ENCODE data around the gene RGS3.

RGS3 gene

DNA sequence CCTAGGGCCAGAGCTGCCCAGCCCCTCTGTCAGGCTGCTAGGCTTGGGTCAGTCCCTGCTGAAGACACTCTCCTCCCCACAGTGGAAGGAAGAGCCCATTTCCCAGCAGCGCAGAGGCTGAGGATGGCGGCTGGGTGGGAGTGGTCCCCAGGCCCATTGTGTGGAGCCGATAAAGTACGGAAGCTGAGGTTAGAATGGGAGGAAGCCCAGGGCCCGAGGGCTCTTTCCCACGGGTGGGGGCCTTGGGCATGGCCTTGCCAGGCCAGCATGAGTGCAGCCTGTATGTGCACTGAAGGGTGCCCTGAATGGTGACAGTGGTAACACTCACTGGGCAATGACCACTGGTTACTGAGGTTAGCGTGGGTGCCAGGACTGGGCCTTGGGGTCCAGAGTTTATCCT is 125.9 kb downstream of the RGS3 start:
- H3K27me3 ChIP-seq (ENCODE audit: low read depth), result no peaks in the 10 kb centered on the region
- no peaks in the 10 kb centered on the region for H3K9me3 ChIP-seq
- in situ Hi-C loops (cut with MboI; ENCODE audit: low sequenced_read_pairs), result loop anchor here (10.0 kb wide), 1 partner anchor 315 kb away; the partner anchor contains the start of genes CDC26 and PRPF4
- H3K4me3 ChIP-seq, result no peak overlapping the region
- DNase-seq (ENCODE audit: low spot score in 2 of 2), result no peak
- H3K4me1 ChIP-seq, result peaks cover 11% of the 10 kb centered on the region
- no peaks in the 10 kb centered on the region for H3K36me3 ChIP-seq (replicated peaks)

DNA sequence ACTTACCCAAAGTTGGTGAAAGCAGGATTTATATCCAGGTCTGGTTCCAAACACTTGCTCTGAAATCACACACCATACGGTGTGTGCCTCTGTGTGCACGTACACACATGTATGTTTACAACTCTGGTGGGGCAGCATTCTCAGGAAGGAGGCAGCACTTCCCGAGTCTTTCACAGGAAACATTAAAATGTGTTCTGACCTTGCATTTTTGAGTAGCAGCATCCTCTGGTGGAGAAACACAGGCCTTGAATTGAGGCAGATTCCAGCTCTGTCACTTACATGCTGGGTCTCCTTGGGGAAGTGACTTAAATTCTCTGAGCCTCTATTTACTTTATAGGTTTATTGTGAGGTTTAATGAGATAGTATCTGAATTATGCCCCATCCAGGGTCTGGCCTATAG is 126.4 kb downstream of the RGS3 start:
- no peaks in the 10 kb centered on the region for H3K27me3 ChIP-seq (ENCODE audit: low read depth)
- H3K4me1 ChIP-seq, result peaks cover 11% of the 10 kb centered on the region
- no peak for DNase-seq (ENCODE audit: low spot score in 2 of 2)
- in situ Hi-C loops (cut with MboI; ENCODE audit: low sequenced_read_pairs), result loop anchor here (5.0 to 10.0 kb wide), 2 partner anchors 67 to 315 kb away; partner anchors contain the start of genes CDC26 and PRPF4
- no peaks in the 10 kb centered on the region for H3K36me3 ChIP-seq (replicated peaks)
- no peaks in the 10 kb centered on the region for H3K9me3 ChIP-seq
- no peak overlapping the region for H3K4me3 ChIP-seq

DNA sequence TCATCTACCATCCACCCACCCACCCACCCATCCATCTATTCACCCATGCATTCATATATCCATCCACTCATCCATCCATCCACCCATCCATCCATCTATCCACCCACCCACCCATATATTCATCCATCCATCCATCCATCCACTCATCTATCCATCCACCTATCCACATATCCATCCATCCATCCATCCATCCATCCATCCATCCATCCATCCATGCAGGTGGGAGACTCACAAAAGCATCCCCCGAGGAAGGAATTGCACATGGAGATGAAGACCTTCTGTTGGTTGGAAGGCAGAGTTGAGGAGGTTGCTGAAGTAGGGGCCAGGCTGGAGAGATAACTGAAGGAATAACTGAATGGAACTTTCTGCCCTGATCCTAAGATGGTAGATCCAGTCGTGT is 126.9 kb downstream of the RGS3 start:
- Histone ChIP-seq H3K4me1 (peaks cover 11% of the 10 kb centered on the region), H3K36me3 (replicated peaks) (no peaks in the 10 kb centered on the region), H3K27me3 (ENCODE audit: low read depth) (no peaks in the 10 kb centered on the region), H3K9me3 (no peaks in the 10 kb centered on the region), H3K4me3 (no peak overlapping the region)
- in situ Hi-C loops (cut with MboI; ENCODE audit: low sequenced_read_pairs), result loop anchor here (5.0 kb wide), 1 partner anchor 67 kb away; no protein-coding TSS in a partner anchor
- DNase-seq (ENCODE audit: low spot score in 2 of 2), result no peak

DNA sequence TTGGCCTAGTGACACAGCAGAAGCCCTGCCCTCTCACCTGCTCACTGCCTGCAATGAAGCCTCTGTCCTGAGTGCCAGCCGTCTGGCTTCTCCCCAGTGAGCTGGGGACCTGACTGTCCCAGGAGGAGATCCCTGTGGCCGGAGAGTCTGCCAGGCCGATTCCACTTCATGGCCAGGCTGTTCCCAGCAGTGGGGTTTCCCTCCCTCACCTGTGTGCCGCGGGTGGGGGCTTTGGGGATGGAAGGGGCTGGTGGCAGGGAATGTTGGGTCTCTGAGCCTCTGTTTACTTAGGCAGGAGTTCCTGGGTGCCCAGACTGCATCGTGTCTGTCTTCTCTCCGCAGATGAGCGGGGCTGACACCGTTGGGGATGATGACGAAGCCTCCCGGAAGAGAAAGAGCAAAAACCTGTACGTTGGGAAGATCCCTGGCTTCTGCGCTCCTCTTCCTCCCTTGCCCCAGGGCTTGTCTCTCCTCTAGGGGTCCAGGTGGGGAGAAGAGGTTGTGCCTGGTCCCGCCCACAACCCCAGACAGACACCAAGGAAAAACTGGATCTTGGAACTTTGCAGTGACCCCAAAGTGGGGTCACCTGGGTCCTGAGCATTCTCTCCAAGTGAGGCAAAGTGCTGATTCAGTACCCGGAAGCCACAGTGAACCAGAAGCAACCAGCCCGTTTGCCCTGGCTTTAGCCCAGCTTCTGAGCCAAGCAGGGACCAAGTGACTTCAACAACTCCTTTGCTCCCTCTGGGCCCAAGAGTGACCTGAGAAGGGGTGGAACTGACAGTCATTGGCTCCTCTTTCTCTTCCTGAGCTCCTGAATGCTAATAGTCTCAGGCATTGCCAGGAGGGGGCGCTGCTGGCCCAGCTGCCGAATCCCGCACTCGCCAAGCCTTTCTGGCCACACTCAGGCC is 127.7 kb downstream of the RGS3 start:
- no peak overlapping the region for H3K4me3 ChIP-seq
- H3K9me3 ChIP-seq, result no peaks in the 10 kb centered on the region
- in situ Hi-C loops (cut with MboI; ENCODE audit: low sequenced_read_pairs), result loop anchor here (5.0 kb wide), 1 partner anchor 66 kb away; no protein-coding TSS in a partner anchor
- no peaks in the 10 kb centered on the region for H3K36me3 ChIP-seq (replicated peaks)
- H3K27me3 ChIP-seq (ENCODE audit: low read depth), result no peaks in the 10 kb centered on the region
- peak; percentile 79 to 87 for DNase-seq (ENCODE audit: low spot score in 2 of 2)
- peaks cover 11% of the 10 kb centered on the region for H3K4me1 ChIP-seq

DNA sequence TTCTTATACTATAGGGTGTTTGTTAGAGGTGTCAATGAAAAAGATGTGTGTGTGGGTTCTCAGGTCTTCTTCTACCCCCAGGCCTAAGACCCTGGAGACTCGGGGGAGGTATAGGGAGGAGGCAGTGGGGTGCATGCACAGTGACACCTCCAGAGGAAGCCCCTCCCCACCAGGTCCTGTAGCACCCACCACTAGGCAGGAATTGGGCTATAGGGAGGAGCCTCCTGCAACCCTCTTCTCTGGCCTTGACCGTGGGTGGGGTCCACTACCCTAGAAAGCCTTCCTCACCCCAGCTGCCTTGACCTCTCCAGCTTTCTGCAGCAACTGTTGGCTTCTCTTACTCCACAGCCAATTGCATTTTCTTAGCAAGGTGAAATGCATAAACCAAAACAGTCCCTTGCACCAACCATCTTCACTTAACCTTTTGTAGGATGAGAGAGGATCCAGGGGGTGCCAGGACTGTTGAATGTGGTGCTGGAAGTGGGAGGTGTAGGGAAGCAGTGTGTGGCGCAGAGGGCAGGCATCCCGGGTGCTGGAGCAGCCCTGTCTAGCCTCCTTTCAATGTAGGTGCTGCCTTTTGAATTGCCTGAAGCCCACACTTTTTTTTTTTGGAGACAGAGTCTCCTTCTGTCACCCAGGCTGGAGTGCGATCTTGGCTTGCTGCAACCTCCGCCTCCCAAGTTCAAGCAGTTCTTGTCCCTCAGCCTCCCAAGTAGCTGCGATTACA is 128.5 kb downstream of the RGS3 start:
- H3K9me3 ChIP-seq, result no peaks in the 10 kb centered on the region
- in situ Hi-C loops (cut with MboI; ENCODE audit: low sequenced_read_pairs), result loop anchor here (5.0 kb wide), 1 partner anchor 65 kb away; no protein-coding TSS in a partner anchor
- H3K4me3 ChIP-seq, result no peak overlapping the region
- no peaks in the 10 kb centered on the region; the same call in 1 of the 2 replicates for H3K36me3 ChIP-seq (replicated peaks)
- H3K27me3 ChIP-seq (ENCODE audit: low read depth), result no peaks in the 10 kb centered on the region
- no peak for DNase-seq (ENCODE audit: low spot score in 2 of 2)
- H3K4me1 ChIP-seq, result peaks cover 11% of the 10 kb centered on the region

DNA sequence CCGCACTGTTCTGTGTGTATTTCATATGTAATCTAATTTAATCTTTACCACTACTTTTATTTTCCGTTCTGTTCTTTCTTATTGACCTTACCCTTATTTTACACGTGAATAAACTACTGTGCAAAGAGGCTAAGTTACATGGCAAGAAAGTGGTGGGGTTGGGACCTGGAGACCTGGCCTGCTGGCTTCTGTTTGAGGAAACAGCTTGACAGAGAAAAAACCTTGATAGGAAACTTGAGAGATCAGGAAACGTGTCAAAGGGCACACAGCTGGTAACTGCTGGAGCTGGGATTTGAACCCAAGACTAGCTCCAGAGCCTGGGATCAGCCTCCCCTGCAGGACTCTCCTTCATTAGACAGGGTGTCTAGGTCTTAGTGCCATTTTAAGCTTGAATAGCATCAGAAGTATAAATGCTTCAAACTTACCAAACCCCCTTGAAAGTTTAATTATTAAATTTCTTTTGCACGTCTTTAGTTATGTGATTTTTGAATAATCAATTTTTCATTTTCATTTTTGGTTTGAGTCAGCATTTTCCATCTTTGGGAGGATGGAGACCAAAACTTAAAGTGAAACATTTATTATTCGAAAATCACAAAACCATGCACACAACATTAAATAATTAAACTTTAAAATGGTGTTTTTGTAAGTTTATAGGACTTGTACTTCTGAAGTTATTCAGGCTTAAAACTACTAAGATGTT is 129.5 kb downstream of the RGS3 start:
- Histone ChIP-seq H3K27me3 (ENCODE audit: low read depth) (no peaks in the 10 kb centered on the region), H3K4me1 (peaks cover 11% of the 10 kb centered on the region), H3K4me3 (no peak overlapping the region), H3K9me3 (no peaks in the 10 kb centered on the region), H3K36me3 (replicated peaks) (no peaks in the 10 kb centered on the region; the same call in 1 of the 2 replicates)
- no peak for DNase-seq (ENCODE audit: low spot score in 2 of 2)
- in situ Hi-C loops (cut with MboI; ENCODE audit: low sequenced_read_pairs), result loop anchor here (5.0 kb wide), 1 partner anchor 64 kb away; no protein-coding TSS in a partner anchor

DNA sequence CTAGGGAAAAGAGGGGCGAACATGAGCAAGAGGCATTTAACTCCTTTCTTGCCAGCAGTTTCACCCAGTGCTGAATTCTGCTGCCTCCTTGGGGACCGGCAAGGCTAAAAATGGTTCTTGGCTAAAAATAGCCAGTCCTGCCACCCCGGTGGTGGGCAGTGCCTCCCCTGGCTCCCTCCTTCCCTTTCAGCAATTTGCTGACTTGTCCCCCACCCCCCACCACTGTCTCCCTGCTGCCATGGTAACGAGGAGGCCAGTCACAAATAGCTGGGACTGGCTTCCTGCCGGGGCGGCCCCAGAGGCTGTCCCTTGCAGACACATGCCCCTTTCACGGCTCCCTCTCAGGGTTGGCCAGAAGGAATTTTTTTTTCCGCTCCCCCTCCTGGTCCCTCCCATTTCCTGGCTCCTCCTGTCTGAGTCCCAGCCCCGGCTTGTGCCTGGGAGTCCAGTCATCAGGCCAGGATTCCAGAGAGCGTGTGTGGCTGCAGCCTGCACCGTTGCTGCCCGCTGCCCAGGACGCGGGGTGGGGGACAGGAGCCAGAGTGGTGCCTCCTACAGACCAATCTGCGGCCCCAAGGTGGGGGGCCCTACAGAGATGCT is 130.3 kb downstream of the RGS3 start:
- Histone ChIP-seq H3K9me3 (no peaks in the 10 kb centered on the region), H3K4me3 (peak overlapping the region; percentile 26), H3K27me3 (ENCODE audit: low read depth) (no peaks in the 10 kb centered on the region), H3K4me1 (peaks cover 11% of the 10 kb centered on the region), H3K36me3 (replicated peaks) (no peaks in the 10 kb centered on the region; the same call in 1 of the 2 replicates)
- DNase-seq (ENCODE audit: low spot score in 2 of 2), result peak; percentile 92 to 94
- in situ Hi-C loops (cut with MboI; ENCODE audit: low sequenced_read_pairs), result loop anchor here (5.0 kb wide), 1 partner anchor 64 kb away; no protein-coding TSS in a partner anchor

DNA sequence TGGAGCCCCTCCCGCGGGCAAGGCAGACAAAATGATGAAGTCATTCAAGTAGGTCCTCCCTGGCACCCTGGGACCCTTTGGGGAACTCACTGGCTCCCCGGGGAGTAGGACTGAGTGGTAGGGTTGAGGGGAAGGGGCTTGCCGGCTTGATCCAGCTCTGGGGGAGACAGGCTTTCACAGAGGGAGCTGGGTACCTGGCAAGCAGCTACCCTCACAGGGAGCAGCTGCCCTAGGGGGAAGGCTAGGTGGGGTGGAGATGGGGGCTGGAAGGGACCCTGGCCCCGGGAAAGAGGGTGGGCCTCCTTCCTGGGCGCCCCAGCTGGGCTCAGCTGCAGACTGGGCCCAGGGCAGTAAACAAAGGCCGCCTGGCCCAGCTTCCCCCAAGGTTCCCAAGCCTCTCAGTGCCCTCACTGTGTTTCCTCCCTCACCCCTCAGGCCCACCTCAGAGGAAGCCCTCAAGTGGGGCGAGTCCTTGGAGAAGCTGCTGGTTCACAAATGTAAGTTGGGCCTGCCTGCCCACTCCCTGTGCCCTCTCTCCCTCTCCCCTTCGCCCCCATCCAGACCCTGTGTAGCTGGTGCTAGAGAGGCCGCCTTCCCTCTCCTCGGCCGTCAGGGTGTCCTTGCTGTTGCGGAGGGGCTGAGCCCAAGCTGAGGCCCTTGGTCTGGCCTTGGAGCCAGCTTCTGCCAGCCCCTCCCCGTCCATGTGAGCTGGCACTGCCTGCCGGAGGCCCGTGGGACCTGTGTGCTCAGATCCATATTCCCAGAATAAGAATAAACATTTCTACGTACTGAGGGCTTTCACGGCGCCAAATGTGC is 131.2 kb downstream of the RGS3 start:
- in situ Hi-C loops (cut with MboI; ENCODE audit: low sequenced_read_pairs), result loop anchor here (5.0 kb wide), 1 partner anchor 63 kb away; no protein-coding TSS in a partner anchor
- no peaks in the 10 kb centered on the region; the same call in 1 of the 2 replicates for H3K36me3 ChIP-seq (replicated peaks)
- peak overlapping the region; percentile 26 for H3K4me3 ChIP-seq
- H3K9me3 ChIP-seq, result no peaks in the 10 kb centered on the region
- no peak for DNase-seq (ENCODE audit: low spot score in 2 of 2)
- peaks cover 11% of the 10 kb centered on the region for H3K4me1 ChIP-seq
- H3K27me3 ChIP-seq (ENCODE audit: low read depth), result no peaks in the 10 kb centered on the region

DNA sequence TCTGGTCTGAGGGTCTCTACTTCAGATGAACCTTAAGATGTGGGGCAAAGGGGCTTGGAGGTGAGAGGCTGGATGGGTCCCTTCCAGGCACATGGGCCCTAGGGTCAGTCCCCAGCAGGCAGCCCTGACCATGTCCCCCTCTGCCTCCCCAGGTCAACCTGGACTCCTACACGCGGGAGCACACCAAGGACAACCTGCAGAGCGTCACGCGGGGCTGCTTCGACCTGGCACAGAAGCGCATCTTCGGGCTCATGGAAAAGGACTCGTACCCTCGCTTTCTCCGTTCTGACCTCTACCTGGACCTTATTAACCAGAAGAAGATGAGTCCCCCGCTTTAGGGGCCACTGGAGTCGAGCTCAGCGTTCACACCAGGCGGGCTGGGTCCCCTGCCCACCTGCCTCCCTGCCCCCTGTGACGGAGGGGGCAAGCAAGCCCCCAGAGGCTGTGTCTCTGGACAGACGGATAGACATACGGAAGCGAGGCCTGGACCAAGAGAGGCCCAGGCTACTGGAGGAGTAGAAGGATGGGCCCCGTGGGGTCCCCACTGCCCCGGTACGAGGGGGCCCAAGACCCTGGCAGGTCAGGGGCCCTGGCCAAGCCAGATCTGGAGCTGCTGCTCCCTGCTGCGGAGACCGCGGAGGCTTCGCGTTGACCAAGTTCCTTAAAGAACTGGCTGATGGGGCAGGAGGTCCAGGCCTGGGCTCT is 133.2 kb downstream of the RGS3 start:
- H3K4me1 ChIP-seq, result peaks cover 11% of the 10 kb centered on the region
- no peak for DNase-seq (ENCODE audit: low spot score in 2 of 2)
- H3K36me3 ChIP-seq (replicated peaks), result no peaks in the 10 kb centered on the region; the same call in 1 of the 2 replicates
- no peaks in the 10 kb centered on the region for H3K9me3 ChIP-seq
- in situ Hi-C loops (cut with MboI; ENCODE audit: low sequenced_read_pairs), result no loop called here
- H3K27me3 ChIP-seq (ENCODE audit: low read depth), result no peaks in the 10 kb centered on the region
- H3K4me3 ChIP-seq, result no peak overlapping the region

DNA sequence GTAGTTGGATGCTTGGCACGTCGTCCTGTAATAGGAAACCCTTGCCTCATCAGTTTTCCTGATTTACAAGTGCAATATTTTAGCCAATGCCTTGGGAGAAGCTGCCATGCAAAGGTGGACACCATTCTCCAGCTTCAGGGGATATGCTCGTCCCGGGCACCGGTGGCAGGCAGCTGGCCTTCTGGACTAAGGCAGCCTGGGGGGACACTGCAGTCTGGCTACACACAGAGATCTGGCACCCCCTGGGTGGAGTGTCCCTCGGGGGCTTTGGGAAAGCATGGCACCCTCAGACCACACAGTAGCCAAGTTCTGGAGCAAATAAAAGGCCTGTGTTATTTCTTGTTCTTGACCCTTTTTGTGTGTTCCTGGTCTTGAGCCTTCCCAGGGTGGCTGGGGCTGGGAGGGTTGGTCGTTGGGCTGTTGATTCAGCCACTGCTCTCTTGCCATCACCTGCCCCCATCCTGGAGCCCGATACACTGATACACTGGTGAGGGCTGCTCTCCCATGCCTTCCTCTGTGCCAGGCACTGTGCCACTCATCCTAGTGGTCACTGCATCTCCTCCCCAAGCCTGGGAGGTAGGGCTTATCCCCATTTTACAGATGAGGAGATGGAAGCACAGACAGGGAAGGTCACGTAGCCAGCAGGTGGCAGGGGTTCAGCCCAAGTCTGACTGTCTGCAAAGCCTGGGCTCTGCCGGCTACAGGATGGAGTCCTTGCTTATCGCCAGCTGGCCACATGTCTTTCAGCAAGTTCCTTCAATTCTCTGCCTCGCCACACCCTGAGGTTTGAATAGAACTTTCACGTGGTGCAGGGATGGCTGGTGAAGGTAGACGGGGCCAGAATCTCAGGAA is 134.1 kb downstream of the RGS3 start:
- in situ Hi-C loops (cut with MboI; ENCODE audit: low sequenced_read_pairs), result no loop called here

DNA sequence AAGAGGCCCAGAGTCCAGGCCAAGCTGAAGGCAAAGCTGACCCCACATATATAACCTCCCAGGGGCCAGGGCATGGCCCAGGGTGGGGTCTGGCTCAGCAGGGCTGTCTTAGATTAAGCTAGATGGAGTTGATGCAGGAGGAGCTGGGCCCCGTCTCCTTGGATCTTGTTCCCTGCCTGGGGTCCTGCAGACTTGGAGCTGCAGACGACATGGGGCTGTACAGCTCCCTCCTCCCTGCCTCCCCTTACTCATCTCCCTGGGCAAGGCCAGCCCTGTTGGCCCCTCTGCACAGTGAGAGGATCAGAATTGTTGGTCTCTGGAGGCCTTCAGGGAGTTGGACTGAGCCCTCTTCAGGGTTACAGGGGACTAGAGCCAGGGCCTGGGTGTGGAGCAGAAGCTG is 134.9 kb downstream of the RGS3 start:
- Histone ChIP-seq H3K36me3 (replicated peaks) (no peaks in the 10 kb centered on the region; the same call in 1 of the 2 replicates), H3K27me3 (ENCODE audit: low read depth) (no peaks in the 10 kb centered on the region), H3K4me3 (no peak overlapping the region), H3K9me3 (no peaks in the 10 kb centered on the region), H3K4me1 (peaks cover 7% of the 10 kb centered on the region)
- in situ Hi-C loops (cut with MboI; ENCODE audit: low sequenced_read_pairs), result no loop called here
- no peak for DNase-seq (ENCODE audit: low spot score in 2 of 2)

More for the DNA sequence above, 134.1 kb downstream of the RGS3 start:
- Histone ChIP-seq H3K36me3 (replicated peaks) (no peaks in the 10 kb centered on the region; the same call in 1 of the 2 replicates), H3K4me3 (no peak overlapping the region), H3K9me3 (no peaks in the 10 kb centered on the region), H3K4me1 (peaks cover 11% of the 10 kb centered on the region), H3K27me3 (ENCODE audit: low read depth) (no peaks in the 10 kb centered on the region)
- no peak for DNase-seq (ENCODE audit: low spot score in 2 of 2)

All from HAP-1 (cell line).